Stimulated activated naive CD8-positive, alpha-beta T cell treated with anti-CD3 and anti-CD28 coated beads, Interleukin-15, Interleukin-2, amounts not matched to agents 100 ng/mL and 50 ng/mL, for 24 hours (primary cell): Measurements from ENCODE around the gene DSPP.
"Not testable (repeated sequence)": the region's sequence is repeated elsewhere in the genome, so short reads cannot be mapped to it uniquely, and the experiment has no call there.

Experiments used
- H3K27ac Mint-ChIP-seq: one replicate; pipeline ENCODE4 v1.8.0; 2021; ENCODE audit warnings: mild to moderate bottlenecking, mixed read lengths
- H3K27me3 Mint-ChIP-seq: one replicate; pipeline ENCODE4 v1.8.0; 2021; ENCODE audit warnings: mixed read lengths
- H3K36me3 Mint-ChIP-seq: one replicate; pipeline ENCODE4 v1.8.0; 2021; ENCODE audit warnings: low read depth, mixed read lengths
- H3K4me1 Mint-ChIP-seq: one replicate; pipeline ENCODE4 v1.8.0; 2021; ENCODE audit warnings: low read depth, mixed read lengths
- H3K4me3 Mint-ChIP-seq: one replicate; pipeline ENCODE4 v1.8.0; 2021; ENCODE audit warnings: mild to moderate bottlenecking, mixed read lengths
- H3K9me3 Mint-ChIP-seq: one replicate; pipeline ENCODE4 v1.8.0; 2021; ENCODE audit warnings: mixed read lengths

Gene DSPP

DNA sequence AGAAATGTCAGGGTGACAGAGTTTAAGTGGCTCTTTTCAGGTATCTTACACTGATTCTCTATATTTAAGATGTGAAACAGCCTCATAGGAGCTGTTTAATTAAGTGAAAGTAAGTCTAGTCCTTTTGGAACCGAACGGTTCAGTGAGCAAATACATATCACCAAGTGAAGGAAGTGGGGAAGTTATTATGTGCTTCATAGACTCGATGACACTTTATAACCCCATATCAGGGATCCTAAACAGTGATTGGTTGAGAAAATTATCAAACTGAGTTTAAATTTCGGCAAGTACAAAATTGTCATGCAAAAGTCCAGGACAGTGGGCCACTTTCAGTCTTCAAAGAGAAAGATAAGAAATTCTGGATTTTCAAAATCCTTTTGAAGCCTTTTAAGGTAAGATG is at the start of gene DSPP:
TSS of gene DSPP (plus strand) at position 301 of the 400 bp plus-strand sequence. CDS start 2,380 bp downstream, outside the sequence.
- no peak within 1 kb of the TSS for H3K27ac Mint-ChIP-seq
- H3K4me1 Mint-ChIP-seq = no peaks in the 10 kb centered on the region
- no peaks in the 10 kb centered on the region for H3K9me3 Mint-ChIP-seq
- H3K27me3 Mint-ChIP-seq = peaks cover 3% of the 10 kb centered on the region
- H3K36me3 Mint-ChIP-seq = no peaks in the 10 kb centered on the region
- no peak within 1 kb of the TSS for H3K4me3 Mint-ChIP-seq

- Mint-ChIP-seq H3K36me3 (no peaks in the 10 kb centered on the region), H3K4me1 (peaks cover 24% of the 10 kb centered on the region), H3K27ac (no peak overlapping the region), H3K4me3 (no peak overlapping the region), H3K27me3 (peaks cover 4% of the 10 kb centered on the region), H3K9me3 (peaks cover 4% of the 10 kb centered on the region)
Measured at GRCh38 chr4:87559090-87559837, 49.1 kb upstream of the DSPP start.

- no peak overlapping the region for H3K27ac Mint-ChIP-seq
- H3K9me3 Mint-ChIP-seq = peaks cover 4% of the 10 kb centered on the region
- peaks cover 24% of the 10 kb centered on the region for H3K4me1 Mint-ChIP-seq
- H3K27me3 Mint-ChIP-seq = peaks cover 4% of the 10 kb centered on the region
- no peak overlapping the region for H3K4me3 Mint-ChIP-seq
- no peaks in the 10 kb centered on the region for H3K36me3 Mint-ChIP-seq
Measured at GRCh38 chr4:87560802-87561201, 47.5 kb upstream of the DSPP start.

DNA sequence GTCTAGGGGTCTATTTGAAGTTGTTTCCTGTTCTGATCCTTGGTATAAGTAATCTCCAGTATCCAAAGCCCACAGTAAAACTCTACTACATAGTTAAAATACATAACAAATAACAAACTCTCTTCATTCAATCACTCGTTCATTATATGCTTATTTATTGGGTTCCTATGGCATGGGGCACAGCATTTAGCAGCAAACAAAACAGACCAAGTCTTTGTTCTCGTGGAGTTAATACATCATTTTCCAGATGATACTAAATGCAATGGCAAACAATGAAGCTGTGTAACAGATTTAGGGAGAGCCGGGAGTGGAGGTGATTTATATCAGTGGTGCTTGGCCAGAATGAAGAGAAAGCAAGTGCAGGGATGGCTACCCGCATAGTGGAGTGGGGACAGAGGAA is 42.6 kb upstream of the DSPP start:
- Mint-ChIP-seq H3K27ac (no peak overlapping the region), H3K4me1 (peaks cover 5% of the 10 kb centered on the region), H3K4me3 (no peak overlapping the region), H3K27me3 (peaks cover 4% of the 10 kb centered on the region), H3K9me3 (peaks cover 4% of the 10 kb centered on the region), H3K36me3 (no peaks in the 10 kb centered on the region)

GRCh38 chr4:87566276-87566675 is 42.1 kb upstream of the DSPP start:
- H3K36me3 Mint-ChIP-seq = no peaks in the 10 kb centered on the region
- H3K4me3 Mint-ChIP-seq = no peak overlapping the region
- H3K27me3 Mint-ChIP-seq = peaks cover under 1% of the 10 kb centered on the region

GRCh38 chr4:87567191-87567590 is 41.1 kb upstream of the DSPP start:
- no peak overlapping the region for H3K27ac Mint-ChIP-seq
- H3K9me3 Mint-ChIP-seq = no peaks in the 10 kb centered on the region
- H3K27me3 Mint-ChIP-seq = no peaks in the 10 kb centered on the region
- H3K4me3 Mint-ChIP-seq = no peak overlapping the region
- no peaks in the 10 kb centered on the region for H3K36me3 Mint-ChIP-seq
- H3K4me1 Mint-ChIP-seq = peaks cover 4% of the 10 kb centered on the region

More at GRCh38 chr4:87566276-87566675, 42.1 kb upstream of the DSPP start:
- no peak overlapping the region for H3K27ac Mint-ChIP-seq
- H3K4me1 Mint-ChIP-seq = peaks cover 4% of the 10 kb centered on the region
- peaks cover under 1% of the 10 kb centered on the region for H3K9me3 Mint-ChIP-seq

- H3K4me1 Mint-ChIP-seq = peaks cover 4% of the 10 kb centered on the region
- H3K4me3 Mint-ChIP-seq = no peak overlapping the region
- H3K27ac Mint-ChIP-seq = no peak overlapping the region
- no peaks in the 10 kb centered on the region for H3K36me3 Mint-ChIP-seq
- no peaks in the 10 kb centered on the region for H3K9me3 Mint-ChIP-seq
- no peaks in the 10 kb centered on the region for H3K27me3 Mint-ChIP-seq
Measured at GRCh38 chr4:87570290-87570805, 38.0 kb upstream of the DSPP start.

DNA sequence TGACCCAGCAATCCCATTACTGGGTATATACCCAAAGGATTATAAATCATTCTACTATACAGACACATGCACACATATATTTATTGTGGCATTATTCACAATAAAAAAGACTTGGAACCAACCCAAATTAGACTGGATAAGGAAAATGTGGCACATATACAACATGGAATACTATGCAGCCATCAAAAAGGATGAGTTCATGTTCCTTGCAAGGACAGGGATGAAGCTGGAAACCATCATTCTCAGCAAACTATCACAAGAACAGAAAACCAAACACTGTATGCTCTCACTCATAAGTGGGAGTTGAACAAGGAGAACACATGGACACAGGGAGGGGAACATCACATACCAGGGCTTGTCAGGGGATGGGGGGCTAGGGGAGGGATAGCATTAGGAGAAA is 34.0 kb upstream of the DSPP start:
- H3K27me3 Mint-ChIP-seq, H3K4me3 Mint-ChIP-seq, H3K4me1 Mint-ChIP-seq, H3K27ac Mint-ChIP-seq, H3K36me3 Mint-ChIP-seq, H3K9me3 Mint-ChIP-seq: not testable (repeated sequence)

DNA sequence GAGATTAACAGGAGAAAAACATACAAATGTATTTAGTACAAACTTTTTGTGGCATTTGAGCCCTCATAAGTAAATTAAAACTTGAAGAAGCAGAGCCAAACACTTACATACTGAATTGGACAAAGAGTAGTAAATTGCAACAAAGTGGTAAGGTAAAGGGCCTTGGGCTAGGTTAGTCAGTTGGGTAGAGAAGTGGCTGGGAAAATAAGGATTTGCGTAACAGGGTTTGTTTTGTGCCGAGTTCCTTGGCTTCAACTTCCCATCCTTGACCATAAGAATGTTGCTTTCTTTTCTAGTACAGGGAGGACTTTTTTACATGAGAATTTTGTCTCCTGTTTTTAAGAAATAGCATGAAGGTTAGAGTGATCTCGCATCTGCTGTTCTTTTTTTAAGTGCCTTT is 33.3 kb upstream of the DSPP start:
- Mint-ChIP-seq H3K9me3 (no peaks in the 10 kb centered on the region), H3K4me3 (no peak overlapping the region), H3K27ac (no peak overlapping the region), H3K27me3 (no peaks in the 10 kb centered on the region), H3K36me3 (no peaks in the 10 kb centered on the region), H3K4me1 (peaks cover 4% of the 10 kb centered on the region)

DNA sequence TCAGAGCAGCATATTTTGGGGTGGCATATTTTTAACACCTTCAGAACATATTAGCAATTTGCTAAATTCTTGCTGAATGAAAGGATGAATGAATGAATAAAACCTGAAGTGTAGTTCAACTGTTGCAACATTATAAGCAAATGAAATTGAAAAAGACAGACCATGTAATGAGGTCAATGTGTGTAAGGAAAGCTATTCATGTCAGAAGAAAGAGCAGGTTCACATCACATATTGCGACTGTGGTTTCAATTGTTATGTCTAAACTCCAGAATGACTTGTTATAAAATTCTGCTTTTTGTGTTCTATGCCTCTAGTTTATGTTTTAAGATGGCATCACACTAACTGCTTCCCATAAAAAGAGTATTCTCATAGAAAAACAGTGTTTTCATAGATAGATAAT is 32.9 kb upstream of the DSPP start:
- Mint-ChIP-seq H3K4me1 (peaks cover 4% of the 10 kb centered on the region), H3K4me3 (no peak overlapping the region), H3K9me3 (no peaks in the 10 kb centered on the region), H3K36me3 (no peaks in the 10 kb centered on the region), H3K27me3 (no peaks in the 10 kb centered on the region), H3K27ac (no peak overlapping the region)

DNA sequence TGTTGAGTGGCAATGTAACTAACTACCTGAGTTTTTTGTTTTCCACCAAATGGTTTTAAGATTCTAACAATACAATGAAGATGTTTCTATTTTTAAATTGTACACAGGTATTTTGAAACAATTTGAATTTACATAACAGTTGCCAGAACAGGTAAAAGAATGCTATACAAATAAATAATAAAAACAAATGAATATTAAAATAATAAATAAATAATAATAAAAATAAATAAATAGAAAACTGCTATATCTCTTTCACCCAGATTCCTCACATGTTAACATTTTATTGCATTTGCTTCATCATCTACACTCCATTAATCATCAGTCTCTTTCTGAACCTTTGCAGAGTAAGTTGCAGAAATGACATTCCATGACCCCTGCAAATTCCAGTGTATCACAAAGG is 32.3 kb upstream of the DSPP start:
- Mint-ChIP-seq H3K27me3 (no peaks in the 10 kb centered on the region), H3K9me3 (no peaks in the 10 kb centered on the region), H3K4me3 (no peak overlapping the region), H3K4me1 (peaks cover under 1% of the 10 kb centered on the region), H3K36me3 (no peaks in the 10 kb centered on the region), H3K27ac (no peak overlapping the region)

DNA sequence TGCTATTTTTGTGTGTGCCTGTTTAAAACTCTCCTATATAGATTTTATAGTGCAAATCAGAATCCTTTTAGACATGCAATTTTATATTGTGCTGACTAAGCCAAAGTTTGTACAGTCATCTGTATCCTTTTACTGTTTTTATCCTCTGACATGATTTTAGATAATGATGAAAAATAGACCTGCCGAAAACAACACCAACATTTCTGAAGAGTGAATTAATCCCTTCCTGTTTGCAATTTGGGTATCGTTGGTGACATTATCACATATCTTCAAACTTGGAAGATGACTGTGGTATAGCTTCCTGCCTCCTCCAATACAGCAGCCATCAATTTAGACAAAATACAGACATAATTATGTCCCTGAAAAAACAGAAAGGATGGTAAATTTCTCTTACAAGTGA is 28.9 kb upstream of the DSPP start:
- Mint-ChIP-seq H3K36me3 (no peaks in the 10 kb centered on the region), H3K4me1 (no peaks in the 10 kb centered on the region), H3K27ac (no peak overlapping the region), H3K4me3 (no peak overlapping the region), H3K27me3 (no peaks in the 10 kb centered on the region), H3K9me3 (no peaks in the 10 kb centered on the region)

DNA sequence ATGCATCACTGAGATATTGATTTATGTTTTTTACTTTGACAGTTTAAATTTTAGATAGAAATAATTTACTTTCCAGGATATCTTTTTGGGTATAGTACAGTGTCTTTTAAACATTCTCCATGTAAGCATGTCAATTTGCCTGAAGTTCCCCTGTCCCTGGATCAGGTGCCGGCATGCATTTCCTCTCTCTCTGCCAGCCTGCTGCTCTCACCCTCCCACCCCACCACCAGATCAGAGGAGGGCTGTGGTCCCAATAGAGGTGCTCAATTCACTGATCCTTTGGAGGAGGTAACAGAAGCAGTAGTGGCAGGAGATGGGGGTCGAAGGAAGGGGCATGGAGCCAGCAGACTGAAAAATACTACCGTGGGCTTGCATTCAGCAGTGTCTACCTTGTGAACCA is 28.3 kb upstream of the DSPP start:
- Mint-ChIP-seq H3K4me1 (no peaks in the 10 kb centered on the region), H3K27me3 (no peaks in the 10 kb centered on the region), H3K36me3 (no peaks in the 10 kb centered on the region), H3K4me3 (no peak overlapping the region), H3K27ac (no peak overlapping the region), H3K9me3 (no peaks in the 10 kb centered on the region)

DNA sequence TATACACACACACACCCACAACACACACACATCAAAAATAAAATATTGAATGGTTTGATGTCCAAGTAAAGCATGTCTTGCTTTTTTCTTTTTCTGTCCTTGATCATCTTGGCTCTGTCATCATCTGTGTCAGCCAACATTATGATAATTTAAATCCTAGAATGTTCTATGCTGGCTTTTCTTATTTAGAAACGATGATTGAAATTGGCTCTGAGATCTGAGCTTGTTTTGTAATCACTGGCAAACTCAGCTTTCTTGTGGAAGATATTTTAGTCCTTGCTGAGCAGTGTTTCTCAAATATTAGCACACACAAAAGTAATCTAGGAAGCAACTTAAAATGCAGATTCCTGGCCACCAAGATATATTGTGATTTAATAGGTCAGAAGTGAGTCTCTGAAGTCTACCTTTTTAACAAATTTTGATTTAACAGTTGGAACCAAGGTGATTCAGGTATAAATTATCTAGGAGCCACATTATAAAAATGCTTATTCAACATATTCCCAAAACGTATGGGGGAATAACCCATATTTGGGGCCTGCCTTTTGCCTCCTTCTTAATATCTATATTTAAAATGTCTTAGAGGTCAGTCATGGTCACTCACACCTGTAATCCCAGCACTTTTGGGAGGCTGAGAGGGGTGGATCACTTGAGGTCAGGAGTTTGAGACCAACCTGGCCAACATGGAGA is 24.0 kb upstream of the DSPP start:
- Mint-ChIP-seq H3K4me1 (no peaks in the 10 kb centered on the region), H3K9me3 (no peaks in the 10 kb centered on the region), H3K4me3 (no peak overlapping the region), H3K27ac (no peak overlapping the region), H3K36me3 (no peaks in the 10 kb centered on the region), H3K27me3 (no peaks in the 10 kb centered on the region)

DNA sequence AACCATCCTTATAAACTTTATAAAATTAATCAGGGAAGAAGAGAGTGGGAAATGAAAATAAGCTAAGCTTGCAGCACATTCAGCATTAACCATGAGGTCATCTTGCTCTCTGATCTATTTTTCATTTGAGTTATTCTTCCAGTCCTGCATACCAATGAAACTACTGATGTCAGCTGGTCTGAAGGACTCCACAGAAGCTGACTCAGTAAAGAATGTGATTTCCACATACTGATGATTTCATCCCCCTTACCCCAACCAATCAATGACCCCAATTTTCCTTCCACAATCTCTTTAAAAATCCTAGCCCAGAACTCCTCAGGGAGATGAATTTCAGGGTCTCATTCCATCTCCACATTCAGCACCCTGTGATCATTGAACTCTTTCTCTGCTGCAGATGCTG is 18.8 kb upstream of the DSPP start:
- Mint-ChIP-seq H3K9me3 (peaks cover 6% of the 10 kb centered on the region), H3K4me3 (no peak overlapping the region), H3K27me3 (peaks cover 4% of the 10 kb centered on the region), H3K36me3 (no peaks in the 10 kb centered on the region), H3K4me1 (no peaks in the 10 kb centered on the region), H3K27ac (no peak overlapping the region)
